ENCODE measurements around the gene MARK2.

- TF ChIP-seq CTCF (IDR thresholded peaks at IDR 0.05), result no peak
- TF ChIP-seq POLR2A (IDR thresholded peaks at IDR 0.05), result no peak
These were observed 43.8 kb downstream of the MARK2 start for GRCh38 chr11:63882555-63883242.

All from esophagus squamous epithelium (tissue), 4 donors.